Cardiac septum (tissue), 1 donor: ENCODE measurements around the gene P4HA2. TPM values are rescaled to one million over a fixed set of nuclear protein-coding genes. Genes with fewer than 3 reads are reported as not detected.
A peak's percentile ranks its signal among the peaks of the same experiment; 100 is the strongest.

Experiments used
- DNase-seq: peaks from one replicate; pipeline ENCODE4 v3.0.0-alpha.2; 2020; ENCODE audit warnings: low spot score
- intact Hi-C: fragments of 100-400 bp; cut with DNase I; formaldehyde crosslinking; loops from one replicate; pipeline ENCODE4 v1.14.0; 2022
- total RNA-seq: library from RNA; stranded (reverse); fragmentation: NEBNext Ultra II Directional; extraction: Animal tissue kit (Norgen Biotek cat#: 25700); gene quantifications from one replicate; pipeline ENCODE4 v1.2.1, GENCODE V29; 2021
- donor health status: DM: no; HTN: no; CAD: no.

Gene P4HA2
- total RNA-seq, 1 donor from 2014 or later, result 50.5 TPM

DNA sequence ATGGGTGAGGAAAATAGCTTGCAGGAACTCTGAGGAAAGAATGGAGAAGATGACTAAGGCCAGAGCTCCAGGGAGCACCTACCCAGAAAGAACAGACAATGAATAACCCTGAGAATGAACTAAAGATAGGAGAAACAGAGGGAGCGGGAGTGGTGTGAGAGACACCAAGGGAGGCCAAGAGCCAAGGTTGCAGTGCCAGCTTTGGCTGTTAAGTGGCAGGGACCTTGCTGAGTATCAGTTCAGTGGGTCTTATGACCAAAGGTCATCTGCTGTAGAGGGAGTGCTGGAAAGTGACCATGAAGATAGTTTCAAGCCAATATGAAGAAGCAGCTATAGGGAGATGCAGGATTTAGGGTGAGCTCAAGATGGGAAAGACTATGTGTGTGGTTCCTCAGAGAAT is 16.7 kb downstream of the P4HA2 start:
- peak; percentile 72 for DNase-seq
- intact Hi-C loops, result loop anchor here (10.0 kb wide), 1 partner anchor 416 kb away; the partner anchor contains the start of gene FNIP1

- DNase-seq, result peak; percentile 41
- intact Hi-C loops, result loop anchor here (10.0 kb wide), 1 partner anchor 415 kb away; the partner anchor contains the start of gene FNIP1
Measured at GRCh38 chr5:132209901-132210545, 17.6 kb downstream of the P4HA2 start.

- intact Hi-C loops, result no loop called here
- DNase-seq, result peak; percentile 6
Measured at GRCh38 chr5:132209131-132209530, 18.5 kb downstream of the P4HA2 start.

DNA sequence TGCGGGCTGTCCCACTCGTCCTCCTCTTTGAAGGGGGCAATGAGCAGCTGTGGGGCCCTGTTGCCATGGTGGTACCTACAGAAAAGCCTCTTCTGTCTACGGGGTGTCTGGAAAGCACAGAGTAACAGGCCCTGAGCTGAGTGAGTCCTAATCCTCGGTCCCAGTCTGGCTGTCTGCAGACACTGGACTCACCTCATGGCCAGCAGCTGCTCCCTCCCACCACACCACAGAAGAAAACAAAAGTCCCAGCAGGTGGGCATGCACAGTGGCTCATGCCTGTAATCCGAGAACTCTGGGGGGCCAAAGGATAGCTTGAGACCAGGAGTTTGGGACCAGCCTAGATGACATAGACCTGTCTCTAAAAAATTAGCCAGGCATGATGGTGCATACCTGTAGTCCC is 19.9 kb downstream of the P4HA2 start:
- peak; percentile 55 for DNase-seq
- intact Hi-C loops, result no loop called here

- intact Hi-C loops, result no loop called here
- DNase-seq, result no peak
Measured at GRCh38 chr5:132206782-132207181, 20.9 kb downstream of the P4HA2 start.

- intact Hi-C loops, result no loop called here
- DNase-seq, result peak; percentile 77
Measured at GRCh38 chr5:132205385-132206125, 22.1 kb downstream of the P4HA2 start.

GRCh38 chr5:132204371-132205135 is 23.1 kb downstream of the P4HA2 start:
- peak; percentile 67 for DNase-seq
- intact Hi-C loops, result no loop called here

DNA sequence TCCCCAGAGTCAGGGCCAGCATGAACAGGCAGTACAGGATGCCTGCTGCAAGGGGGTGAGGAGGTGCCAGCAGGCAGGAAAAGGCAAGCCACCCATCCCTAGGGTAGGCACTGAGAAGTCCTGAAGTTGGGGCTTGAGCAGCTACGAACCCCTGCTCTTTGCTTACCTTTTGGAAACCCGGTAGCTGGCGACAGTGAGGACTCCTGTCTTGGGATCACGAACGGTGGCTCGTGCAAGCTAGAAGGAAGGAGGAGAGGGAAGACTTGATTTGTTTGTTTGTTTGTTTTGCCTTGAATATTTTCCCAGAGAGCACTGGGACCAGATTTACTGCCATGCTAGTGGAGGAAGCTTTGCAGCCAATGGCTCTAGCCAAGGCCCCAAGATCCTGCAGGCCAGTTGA is 23.7 kb downstream of the P4HA2 start:
- intact Hi-C loops, result no loop called here
- DNase-seq, result no peak

GRCh38 chr5:132203464-132203818 is 24.2 kb downstream of the P4HA2 start:
- no peak for DNase-seq
- intact Hi-C loops, result no loop called here

DNA sequence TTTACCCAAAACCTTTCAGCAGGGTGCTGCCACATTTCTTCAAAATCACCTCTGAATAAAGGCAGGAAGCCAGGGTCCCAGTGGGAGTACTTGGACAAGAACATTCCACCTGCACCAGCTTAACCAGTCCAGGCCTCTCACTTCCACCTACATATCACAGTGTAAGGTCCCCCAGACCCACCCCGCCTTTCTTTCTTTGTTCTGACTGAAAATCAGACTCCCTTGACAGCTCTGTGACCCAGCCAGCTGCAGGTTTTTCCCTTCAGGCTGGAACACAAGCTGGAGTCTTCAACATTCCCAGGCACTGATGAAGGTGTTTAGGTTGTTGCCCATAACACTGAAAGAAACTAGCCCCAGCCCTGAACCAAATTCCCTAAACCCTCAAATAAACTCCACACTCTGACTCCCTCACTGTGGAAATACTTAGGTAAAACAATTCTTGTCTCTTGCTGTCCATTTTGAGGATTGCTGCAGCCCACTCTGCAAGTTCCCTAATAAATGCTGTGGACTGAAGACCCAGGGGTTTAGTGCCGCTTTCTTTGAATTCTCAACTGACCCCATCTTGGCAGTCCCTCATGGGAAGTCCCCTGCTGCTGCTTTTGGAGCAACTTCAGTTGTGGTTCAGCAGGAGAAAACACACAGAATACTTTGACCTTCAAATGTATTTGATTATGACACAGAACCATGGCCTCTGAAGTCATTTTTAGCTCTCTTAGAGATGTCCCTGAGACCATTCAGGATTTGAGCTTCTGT is 24.8 kb downstream of the P4HA2 start:
- intact Hi-C loops, result no loop called here
- DNase-seq, result no peak

DNA sequence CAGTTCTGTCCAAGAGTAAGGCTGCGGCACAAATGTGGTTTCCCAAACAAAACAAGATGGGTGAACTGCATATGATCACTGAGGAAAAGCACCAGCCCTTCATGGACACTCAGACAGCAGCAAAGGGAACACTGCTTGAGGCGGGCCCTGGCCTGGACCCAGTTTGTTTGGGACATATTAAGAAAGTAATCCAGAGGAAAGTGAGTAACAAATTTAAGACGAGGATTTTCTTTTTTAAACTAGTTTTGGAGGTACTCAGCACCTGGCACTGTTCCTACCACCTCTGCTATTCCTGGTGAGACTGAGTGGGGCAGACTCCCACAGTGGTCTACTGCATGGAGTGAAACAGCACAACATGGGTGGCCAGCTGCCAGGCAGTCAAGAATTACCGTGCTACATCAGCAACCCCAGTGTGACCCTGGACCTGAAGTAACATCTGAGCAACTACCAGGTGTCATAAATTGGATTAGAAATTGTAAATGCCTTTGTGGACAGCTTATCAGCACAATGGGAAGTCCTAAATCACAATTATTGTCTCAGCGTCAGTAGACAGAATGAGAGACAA is 28.5 kb downstream of the P4HA2 start:
- DNase-seq, result no peak
- intact Hi-C loops, result no loop called here

- DNase-seq, result no peak
- intact Hi-C loops, result no loop called here
Measured at GRCh38 chr5:132198571-132198970, 29.1 kb downstream of the P4HA2 start.

DNA sequence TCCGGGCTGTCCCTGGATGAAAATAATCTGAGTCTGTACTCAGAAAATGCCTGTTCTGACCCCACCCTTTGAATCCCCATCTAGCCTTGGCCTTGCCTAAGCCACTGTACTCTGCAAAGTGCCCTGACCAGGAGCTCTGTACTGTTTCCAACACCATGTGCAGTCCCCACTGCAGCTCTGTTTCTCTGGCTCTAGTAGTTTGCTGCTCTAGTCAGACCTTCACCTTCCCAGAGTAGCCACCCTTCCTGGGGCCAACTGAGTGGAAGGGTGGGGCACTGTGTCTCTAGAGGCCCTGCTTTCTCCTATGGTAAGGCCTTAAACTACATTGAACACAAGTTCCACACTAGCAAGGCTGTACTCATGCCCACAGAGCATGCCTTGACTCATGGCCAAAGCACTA is 31.9 kb downstream of the P4HA2 start:
- DNase-seq, result no peak
- intact Hi-C loops, result no loop called here

DNA sequence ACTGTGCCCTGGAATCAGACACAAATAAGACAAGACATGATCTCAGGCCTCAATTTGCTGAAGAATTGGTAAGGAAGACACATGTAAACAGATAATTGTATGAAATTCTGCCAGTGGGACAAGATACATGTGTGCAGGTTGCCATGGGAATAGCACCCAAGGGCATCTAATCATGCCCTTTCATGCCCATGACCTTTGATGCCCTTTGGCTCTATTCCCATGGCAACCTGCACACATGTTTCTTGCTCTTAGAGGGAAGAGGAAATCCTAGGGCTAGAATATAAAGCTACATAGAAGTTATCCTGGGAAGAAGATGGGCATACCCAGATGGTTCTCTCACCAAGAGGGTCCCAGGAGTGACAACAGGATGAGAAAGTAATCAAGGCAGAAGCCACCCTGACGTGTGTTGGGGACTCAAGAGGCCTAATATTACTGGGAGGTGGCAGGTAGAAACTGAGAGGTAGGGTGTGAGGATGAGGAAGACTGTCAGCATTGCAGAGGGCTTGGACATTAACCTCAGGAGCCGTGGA is 34.4 kb downstream of the P4HA2 start:
- intact Hi-C loops, result no loop called here
- DNase-seq, result no peak

- DNase-seq, result no peak
- intact Hi-C loops, result no loop called here
Measured at GRCh38 chr5:132190161-132190817, 37.4 kb downstream of the P4HA2 start.

GRCh38 chr5:132184588-132184987 is 43.1 kb downstream of the P4HA2 start:
- no peak for DNase-seq
- intact Hi-C loops, result loop anchor here (5.0 kb wide), 1 partner anchor 188 kb away; no protein-coding TSS in a partner anchor

GRCh38 chr5:132183723-132184122 is 43.9 kb downstream of the P4HA2 start:
- DNase-seq, result no peak
- intact Hi-C loops, result loop anchor here (5.0 kb wide), 1 partner anchor 189 kb away; no protein-coding TSS in a partner anchor

- no peak for DNase-seq
- intact Hi-C loops, result loop anchor here (5.0 kb wide), 1 partner anchor 190 kb away; no protein-coding TSS in a partner anchor
Measured at GRCh38 chr5:132182359-132183040, 45.2 kb downstream of the P4HA2 start.
